Stimulated activated CD8-positive, alpha-beta memory T cell treated with anti-CD3 and anti-CD28 coated beads, Interleukin-2, amount 100 ng/mL, for 1 hour (primary cell): ENCODE data around the gene STAT4.

ENCODE experiments used
- DNase-seq, 2 donors: peaks; one replicate each; pipeline ENCODE4 v3.0.0-alpha.2; 2020; ENCODE audit warnings: low read depth in 2 of 2

STAT4 gene

DNA sequence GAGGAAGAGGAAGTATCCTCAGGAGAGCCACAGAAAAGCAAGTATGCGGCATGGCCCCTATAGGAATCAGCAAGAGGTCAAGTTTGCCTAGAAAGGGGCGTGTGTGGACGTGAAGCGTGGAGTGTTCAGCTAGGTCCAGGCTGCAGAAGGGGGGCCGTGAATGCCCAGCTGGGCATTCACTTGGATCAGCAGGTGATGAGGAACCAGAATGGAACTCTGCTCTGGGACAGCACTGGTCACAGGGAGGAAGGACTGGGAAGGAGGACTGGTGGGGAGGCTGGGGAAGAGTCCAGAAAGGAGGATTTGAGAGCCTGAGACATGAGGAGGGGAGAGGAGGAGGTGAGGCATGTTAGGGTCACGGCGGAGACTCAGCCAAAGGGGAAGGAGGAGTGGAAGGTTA is 156.6 kb downstream of the STAT4 start:
- no peak for DNase-seq

DNA sequence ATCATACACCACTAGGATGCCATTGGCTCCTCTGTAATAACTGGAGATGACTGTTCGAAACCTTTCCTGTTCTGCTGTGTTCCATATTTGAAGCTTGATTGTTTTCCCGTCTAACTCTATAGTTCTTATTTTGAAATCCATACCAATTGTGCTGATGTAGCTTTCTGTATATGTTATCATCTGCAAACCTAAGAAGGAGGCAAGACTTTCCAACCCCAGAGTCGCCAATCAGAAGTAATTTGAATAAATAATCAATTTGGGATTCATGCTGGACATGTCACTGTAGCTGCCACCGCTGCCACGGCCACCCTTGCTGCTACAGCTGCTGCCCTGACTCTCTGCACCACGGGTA is 157.5 kb downstream of the STAT4 start:
- no peak for DNase-seq

DNA sequence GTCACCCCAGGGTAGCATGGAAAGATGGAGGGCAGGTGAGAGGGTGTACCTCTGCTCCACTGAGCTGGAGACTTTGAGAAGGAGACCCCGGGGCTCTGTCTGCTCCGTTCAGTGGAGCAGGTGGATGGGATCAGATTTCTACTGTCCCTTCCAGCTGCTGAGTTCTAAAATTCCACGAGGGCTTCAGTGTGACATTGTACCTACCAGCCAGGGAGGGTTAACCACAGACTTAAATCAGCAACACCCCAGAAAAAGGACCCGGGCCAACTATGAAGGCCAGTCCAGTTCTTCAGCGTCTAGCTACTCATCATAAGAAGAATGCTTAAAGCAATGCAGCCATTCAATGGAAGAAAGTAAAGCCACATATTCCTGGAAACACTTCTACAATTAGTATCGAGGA is 160.7 kb downstream of the STAT4 start:
- no peak for DNase-seq

DNA sequence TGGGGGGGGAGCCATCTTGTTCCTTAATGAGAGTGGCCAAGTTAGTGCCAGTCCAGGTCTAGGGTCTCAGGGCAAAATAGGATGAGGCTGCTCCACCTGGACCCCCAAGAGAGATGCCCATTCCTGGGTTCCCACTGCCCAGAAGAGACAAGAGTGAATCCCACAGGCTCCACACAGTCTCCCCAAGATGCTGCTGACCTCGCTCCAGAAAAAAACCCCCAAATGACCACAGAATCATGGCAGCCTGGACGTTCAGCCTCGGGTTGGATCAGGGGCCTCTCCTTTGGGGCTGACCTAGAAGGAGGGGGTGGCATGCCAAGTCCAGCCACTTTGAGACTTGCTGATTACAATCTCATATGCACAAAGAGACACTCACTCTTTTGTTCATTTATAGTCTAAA is 161.9 kb downstream of the STAT4 start:
- no peak for DNase-seq

DNA sequence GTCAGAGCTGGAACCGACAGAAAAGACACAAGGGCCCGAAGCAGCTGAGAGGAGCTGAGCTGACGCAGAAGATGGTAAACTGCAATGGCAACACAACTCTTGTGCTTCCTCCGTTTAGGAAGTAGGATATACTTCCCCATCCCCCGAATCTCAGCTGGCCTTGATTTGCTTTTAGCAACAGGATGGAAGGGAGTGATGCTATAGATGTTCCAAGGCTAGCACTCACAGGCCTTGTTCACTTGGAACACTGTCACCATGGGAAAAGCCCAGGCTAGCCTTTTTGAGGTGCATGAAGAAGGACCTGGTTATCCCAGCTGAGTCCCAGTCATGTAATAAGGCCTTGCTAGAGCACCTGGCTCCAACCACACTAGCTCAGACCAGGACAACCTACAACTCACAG is 162.9 kb downstream of the STAT4 start:
- DNase-seq: no peak

DNA sequence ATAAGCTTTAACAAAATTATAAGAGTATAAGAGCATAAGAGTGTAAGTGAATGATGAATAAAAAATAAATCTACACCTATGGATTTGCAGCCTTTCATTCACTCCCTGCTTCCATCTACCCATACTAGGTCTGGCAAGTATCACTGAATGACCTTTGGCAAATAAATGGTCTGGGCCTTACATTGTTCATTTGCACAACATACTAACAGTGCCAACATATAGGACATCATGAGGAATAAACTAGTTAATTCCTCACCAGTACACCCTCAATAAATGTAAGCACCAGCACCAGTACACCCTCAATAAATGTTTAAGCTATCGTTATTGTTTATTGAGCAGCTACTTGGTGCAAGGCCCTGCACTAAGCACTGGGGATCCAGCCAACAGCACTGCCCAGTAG is 163.7 kb downstream of the STAT4 start:
- DNase-seq: no peak

- no peak for DNase-seq
Measured at GRCh38 chr2:190986221-190986953, 164.4 kb downstream of the STAT4 start.

- DNase-seq: no peak
Measured at GRCh38 chr2:190984595-190984994, 166.2 kb downstream of the STAT4 start.

GRCh38 chr2:190982262-190983034 is 168.3 kb downstream of the STAT4 start:
- no peak for DNase-seq

- DNase-seq: no peak
Measured at GRCh38 chr2:190981733-190982132, 169.1 kb downstream of the STAT4 start.

DNA sequence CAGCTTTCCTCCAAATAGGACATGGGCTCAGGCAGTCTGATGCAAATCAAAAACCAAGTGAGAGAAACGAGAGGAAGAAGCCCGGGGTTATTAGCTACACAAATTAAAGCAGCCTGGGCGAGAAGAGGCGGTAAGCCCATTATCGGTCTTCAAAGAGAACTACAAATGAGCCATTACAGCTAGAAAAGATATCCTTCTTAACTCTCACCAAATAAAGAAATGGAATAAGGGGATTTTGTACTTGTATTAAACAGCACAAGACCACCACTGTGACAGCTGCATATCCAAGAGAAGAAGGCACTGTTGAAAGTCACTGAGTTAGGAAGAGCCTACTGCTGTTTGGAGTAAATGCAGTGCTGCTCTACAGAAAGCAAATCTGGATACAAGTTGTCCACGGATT is 169.5 kb downstream of the STAT4 start:
- no peak for DNase-seq

- no peak for DNase-seq
Measured at GRCh38 chr2:190980630-190981209, 170.1 kb downstream of the STAT4 start.

GRCh38 chr2:190979906-190980629 is 170.7 kb downstream of the STAT4 start:
- DNase-seq: no peak
